ENCODE data around the gene ADRA2B. TPM values are rescaled to one million over a fixed set of nuclear protein-coding genes. Genes with fewer than 3 reads are reported as not detected.
"Not testable (repeated sequence)": the region's sequence is repeated elsewhere in the genome, so short reads cannot be mapped to it uniquely, and the experiment has no call there.

The ADRA2B gene
- total RNA-seq, 1 experiment from 2014 or later, result not detected

GRCh38 chr2:96150791-96151594 lies 34.6 kb upstream of the ADRA2B start:
- DNase-seq (ENCODE audit: low read depth), result no peak

GRCh38 chr2:96150007-96150640 lies 33.8 kb upstream of the ADRA2B start:
- DNase-seq (ENCODE audit: low read depth), result no peak

- peak; percentile 50 for DNase-seq (ENCODE audit: low read depth)
Measured at GRCh38 chr2:96148410-96149217, 32.2 kb upstream of the ADRA2B start.

GRCh38 chr2:96147593-96148201 lies 31.3 kb upstream of the ADRA2B start:
- no peak for DNase-seq (ENCODE audit: low read depth)

GRCh38 chr2:96146881-96147592 lies 30.7 kb upstream of the ADRA2B start:
- peak; percentile 42 for DNase-seq (ENCODE audit: low read depth)

- no peak for DNase-seq (ENCODE audit: low read depth)
Measured at GRCh38 chr2:96146153-96146880, 29.9 kb upstream of the ADRA2B start.

- DNase-seq (ENCODE audit: low read depth), result no peak
Measured at GRCh38 chr2:96145848-96146152, 29.4 kb upstream of the ADRA2B start.

- peak; percentile 52 for DNase-seq (ENCODE audit: low read depth)
Measured at GRCh38 chr2:96145036-96145847, 28.9 kb upstream of the ADRA2B start, which contains the start of gene DUSP2. Gene DUSP2 (minus strand): TSS chr2:96145440. CDS start chr2:96145354, 86 bp downstream.

- no peak for DNase-seq (ENCODE audit: low read depth)
Measured at GRCh38 chr2:96144481-96145035, 28.2 kb upstream of the ADRA2B start.

GRCh38 chr2:96143848-96144480 lies 27.6 kb upstream of the ADRA2B start:
- DNase-seq (ENCODE audit: low read depth), result no peak

GRCh38 chr2:96143231-96143847 lies 27.0 kb upstream of the ADRA2B start:
- no peak for DNase-seq (ENCODE audit: low read depth)

- DNase-seq (ENCODE audit: low read depth), result no peak
Measured at GRCh38 chr2:96142217-96143113, 26.1 kb upstream of the ADRA2B start.

- not testable (repeated sequence) for DNase-seq (ENCODE audit: low read depth)
Measured at GRCh38 chr2:96141624-96141967, 25.2 kb upstream of the ADRA2B start.

- no peak for DNase-seq (ENCODE audit: low read depth)
Measured at GRCh38 chr2:96140941-96141623, 24.7 kb upstream of the ADRA2B start.

GRCh38 chr2:96139181-96139758 lies 22.9 kb upstream of the ADRA2B start:
- no peak for DNase-seq (ENCODE audit: low read depth)
